Measurements from ENCODE around the gene CPNE9.

CPNE9 gene

GRCh38 chr3:9686050-9686550 lies 17.5 kb upstream of the CPNE9 start:
- no peak for DNase-seq (ENCODE audit: low read depth in 1 of 2, low spot score in 1 of 2)

GRCh38 chr3:9686703-9687102 lies 16.9 kb upstream of the CPNE9 start:
- no peak for DNase-seq (ENCODE audit: low read depth in 1 of 2, low spot score in 1 of 2)

GRCh38 chr3:9687514-9687913 lies 16.1 kb upstream of the CPNE9 start:
- DNase-seq (ENCODE audit: low read depth in 1 of 2, low spot score in 1 of 2), result no peak

- no peak for DNase-seq (ENCODE audit: low read depth in 1 of 2, low spot score in 1 of 2)
Measured at GRCh38 chr3:9688961-9689360, 14.7 kb upstream of the CPNE9 start.

GRCh38 chr3:9689757-9690156 lies 13.9 kb upstream of the CPNE9 start:
- no peak for DNase-seq (ENCODE audit: low read depth in 1 of 2, low spot score in 1 of 2)

GRCh38 chr3:9690451-9691450 lies 12.9 kb upstream of the CPNE9 start:
- no peak for DNase-seq (ENCODE audit: low read depth in 1 of 2, low spot score in 1 of 2)

GRCh38 chr3:9691636-9692035 lies 12.0 kb upstream of the CPNE9 start:
- DNase-seq (ENCODE audit: low read depth in 1 of 2, low spot score in 1 of 2), result no peak

GRCh38 chr3:9692416-9692815 lies 11.2 kb upstream of the CPNE9 start:
- no peak for DNase-seq (ENCODE audit: low read depth in 1 of 2, low spot score in 1 of 2)

- no peak for DNase-seq (ENCODE audit: low read depth in 1 of 2, low spot score in 1 of 2)
Measured at GRCh38 chr3:9695345-9695744, 8.3 kb upstream of the CPNE9 start.

- DNase-seq (ENCODE audit: low read depth in 1 of 2, low spot score in 1 of 2), result no peak
Measured at GRCh38 chr3:9695746-9696145, 7.9 kb upstream of the CPNE9 start.

- no peak for DNase-seq (ENCODE audit: low read depth in 1 of 2, low spot score in 1 of 2)
Measured at GRCh38 chr3:9696480-9697220, 7.0 kb upstream of the CPNE9 start.

GRCh38 chr3:9697892-9698291 lies 5.7 kb upstream of the CPNE9 start:
- DNase-seq (ENCODE audit: low read depth in 1 of 2, low spot score in 1 of 2), result no peak

- DNase-seq (ENCODE audit: low read depth in 1 of 2, low spot score in 1 of 2), result no peak
Measured at GRCh38 chr3:9698293-9698692, 5.3 kb upstream of the CPNE9 start.

GRCh38 chr3:9700536-9700935 lies 3.1 kb upstream of the CPNE9 start:
- no peak for DNase-seq (ENCODE audit: low read depth in 1 of 2, low spot score in 1 of 2)

GRCh38 chr3:9701006-9701405 lies 2.6 kb upstream of the CPNE9 start:
- no peak for DNase-seq (ENCODE audit: low read depth in 1 of 2, low spot score in 1 of 2)

- no peak for DNase-seq (ENCODE audit: low read depth in 1 of 2, low spot score in 1 of 2)
Measured at GRCh38 chr3:9701711-9702110, 1.9 kb upstream of the CPNE9 start.

GRCh38 chr3:9703240-9703639 lies 393 bp upstream of the CPNE9 start:
- no peak for DNase-seq (ENCODE audit: low read depth in 1 of 2, low spot score in 1 of 2)

GRCh38 chr3:9704347-9705322 lies 1.0 kb downstream of the CPNE9 start:
- DNase-seq (ENCODE audit: low read depth in 1 of 2, low spot score in 1 of 2), result no peak

GRCh38 chr3:9710174-9710739 lies 6.6 kb downstream of the CPNE9 start:
- no peak for DNase-seq (ENCODE audit: low read depth in 1 of 2, low spot score in 1 of 2)

GRCh38 chr3:9712415-9712814 lies 8.8 kb downstream of the CPNE9 start:
- no peak for DNase-seq (ENCODE audit: low read depth in 1 of 2, low spot score in 1 of 2)

GRCh38 chr3:9713142-9713541 lies 9.5 kb downstream of the CPNE9 start:
- no peak for DNase-seq (ENCODE audit: low read depth in 1 of 2, low spot score in 1 of 2)

All from stimulated activated CD4-positive, alpha-beta T cell treated with anti-CD3 and anti-CD28 coated beads, Interleukin-15, amount 100 ng/mL, for 1 hour (primary cell).